Neuron (in vitro differentiated cells): Measurements from ENCODE around the gene PTGR2.
"Not testable (repeated sequence)": the region's sequence is repeated elsewhere in the genome, so short reads cannot be mapped to it uniquely, and the experiment has no call there.

Experiments
- H2AFZ ChIP-seq: one replicate; pipeline ENCODE4 v1.6.1; 2013; ENCODE audit warnings: low read depth, mild to moderate bottlenecking, inconsistent platforms, low read length, moderate library complexity
- H3K27me3 ChIP-seq: one replicate; pipeline ENCODE4 v1.6.1; 2013; ENCODE audit warnings: low read length; ENCODE audit not compliant: insufficient read depth
- H3K36me3 ChIP-seq: one replicate; pipeline ENCODE4 v1.6.1; 2013; ENCODE audit warnings: low read length; ENCODE audit not compliant: insufficient read depth
- H3K4me1 ChIP-seq: one replicate; pipeline ENCODE4 v1.6.1; 2013; ENCODE audit warnings: low read length; ENCODE audit not compliant: insufficient read depth
- H3K4me3 ChIP-seq: 2 replicates; pipeline ENCODE4 v1.5.1; 2013; ENCODE audit warnings: mild to moderate bottlenecking, low read length, moderate library complexity
- H3K9me3 ChIP-seq: one replicate; pipeline ENCODE4 v1.6.1; 2013; ENCODE audit warnings: low read length

The PTGR2 gene

GRCh38 chr14:73879027-73879426, 27.4 kb downstream of the PTGR2 start:
- H3K36me3 ChIP-seq, result no peaks in the 10 kb centered on the region
- H2AFZ ChIP-seq, result no peak overlapping the region
- H3K9me3 ChIP-seq, result no peaks in the 10 kb centered on the region
- H3K4me3 ChIP-seq, result no peak overlapping the region
- H3K4me1 ChIP-seq, result no peaks in the 10 kb centered on the region
- no peaks in the 10 kb centered on the region for H3K27me3 ChIP-seq

GRCh38 chr14:73884438-73885190, 33.0 kb downstream of the PTGR2 start:
- peaks cover 17% of the 10 kb centered on the region for H3K4me1 ChIP-seq
- H2AFZ ChIP-seq, result no peak overlapping the region
- no peaks in the 10 kb centered on the region for H3K9me3 ChIP-seq
- no peak overlapping the region for H3K4me3 ChIP-seq
- no peaks in the 10 kb centered on the region for H3K27me3 ChIP-seq
- no peaks in the 10 kb centered on the region for H3K36me3 ChIP-seq

GRCh38 chr14:73886449-73887317, 35.1 kb downstream of the PTGR2 start, which contains the start of gene ZNF410:
TSS of gene ZNF410 (plus strand) at chr14:73886859. CDS start at chr14:73892176, 5,317 bp downstream.
- H2AFZ ChIP-seq, result peak within 1 kb of the TSS; percentile 75
- no peaks in the 10 kb centered on the region for H3K9me3 ChIP-seq
- peaks cover 19% of the 10 kb centered on the region for H3K4me1 ChIP-seq
- H3K36me3 ChIP-seq, result peaks cover 2% of the 10 kb centered on the region
- H3K27me3 ChIP-seq, result no peaks in the 10 kb centered on the region
- peak within 1 kb of the TSS; percentile 74 for H3K4me3 ChIP-seq

- no peaks in the 10 kb centered on the region for H3K9me3 ChIP-seq
- H3K4me3 ChIP-seq, result peak overlapping the region; percentile 74
- peaks cover 19% of the 10 kb centered on the region for H3K4me1 ChIP-seq
- peak overlapping the region; percentile 75 for H2AFZ ChIP-seq
- peaks cover 5% of the 10 kb centered on the region for H3K36me3 ChIP-seq
- no peaks in the 10 kb centered on the region for H3K27me3 ChIP-seq
These were observed 35.6 kb downstream of the PTGR2 start for GRCh38 chr14:73887318-73887616.

GRCh38 chr14:73887694-73888459, 36.2 kb downstream of the PTGR2 start:
- peak overlapping the region; percentile 74 for H3K4me3 ChIP-seq
- peaks cover 19% of the 10 kb centered on the region for H3K4me1 ChIP-seq
- H3K9me3 ChIP-seq, result no peaks in the 10 kb centered on the region
- no peaks in the 10 kb centered on the region for H3K27me3 ChIP-seq
- H2AFZ ChIP-seq, result no peak overlapping the region
- peaks cover 6% of the 10 kb centered on the region for H3K36me3 ChIP-seq

- peaks cover 19% of the 10 kb centered on the region for H3K4me1 ChIP-seq
- peak overlapping the region; percentile 74 for H3K4me3 ChIP-seq
- H3K36me3 ChIP-seq, result peaks cover 11% of the 10 kb centered on the region
- no peak overlapping the region for H2AFZ ChIP-seq
- H3K9me3 ChIP-seq, result no peaks in the 10 kb centered on the region
- no peaks in the 10 kb centered on the region for H3K27me3 ChIP-seq
These were observed 36.8 kb downstream of the PTGR2 start for GRCh38 chr14:73888460-73888725.

GRCh38 chr14:73888971-73889370, 37.3 kb downstream of the PTGR2 start:
- Histone ChIP-seq H3K36me3 (peaks cover 17% of the 10 kb centered on the region), H3K27me3 (no peaks in the 10 kb centered on the region), H2AFZ (no peak overlapping the region), H3K4me3 (no peak overlapping the region), H3K4me1 (peaks cover 19% of the 10 kb centered on the region), H3K9me3 (no peaks in the 10 kb centered on the region)

- no peak overlapping the region for H3K4me3 ChIP-seq
- no peaks in the 10 kb centered on the region for H3K27me3 ChIP-seq
- no peaks in the 10 kb centered on the region for H3K9me3 ChIP-seq
- H3K36me3 ChIP-seq, result peaks cover 21% of the 10 kb centered on the region
- no peak overlapping the region for H2AFZ ChIP-seq
- peaks cover 19% of the 10 kb centered on the region for H3K4me1 ChIP-seq
These were observed 37.7 kb downstream of the PTGR2 start for GRCh38 chr14:73889376-73889775.

GRCh38 chr14:73894180-73894687, 42.6 kb downstream of the PTGR2 start:
- not testable (repeated sequence) for H3K9me3 ChIP-seq
- peaks cover 67% of the 10 kb centered on the region for H3K36me3 ChIP-seq

GRCh38 chr14:73895939-73896338, 44.3 kb downstream of the PTGR2 start:
- peaks cover 84% of the 10 kb centered on the region for H3K36me3 ChIP-seq
- no peaks in the 10 kb centered on the region for H3K4me1 ChIP-seq
- H2AFZ ChIP-seq, result no peak overlapping the region
- H3K9me3 ChIP-seq, result no peaks in the 10 kb centered on the region
- no peaks in the 10 kb centered on the region for H3K27me3 ChIP-seq
- H3K4me3 ChIP-seq, result no peak overlapping the region

More at GRCh38 chr14:73894180-73894687, 42.6 kb downstream of the PTGR2 start:
- not testable (repeated sequence) for H2AFZ ChIP-seq, H3K4me1 ChIP-seq, H3K27me3 ChIP-seq, H3K4me3 ChIP-seq

- Histone ChIP-seq H3K36me3 (peaks cover 84% of the 10 kb centered on the region), H3K9me3 (no peaks in the 10 kb centered on the region), H3K27me3 (no peaks in the 10 kb centered on the region), H2AFZ (no peak overlapping the region), H3K4me3 (no peak overlapping the region), H3K4me1 (no peaks in the 10 kb centered on the region)
These were observed 44.9 kb downstream of the PTGR2 start for GRCh38 chr14:73896521-73896920.

GRCh38 chr14:73903028-73903427, 51.4 kb downstream of the PTGR2 start:
- H3K27me3 ChIP-seq, result no peaks in the 10 kb centered on the region
- peaks cover 81% of the 10 kb centered on the region for H3K36me3 ChIP-seq
- H3K9me3 ChIP-seq, result no peaks in the 10 kb centered on the region
- no peak overlapping the region for H3K4me3 ChIP-seq
- H3K4me1 ChIP-seq, result no peaks in the 10 kb centered on the region
- H2AFZ ChIP-seq, result no peak overlapping the region

GRCh38 chr14:73909681-73910080, 58.0 kb downstream of the PTGR2 start:
- Histone ChIP-seq H3K9me3 (no peaks in the 10 kb centered on the region), H2AFZ (no peak overlapping the region), H3K36me3 (peaks cover 81% of the 10 kb centered on the region), H3K4me1 (no peaks in the 10 kb centered on the region), H3K27me3 (no peaks in the 10 kb centered on the region), H3K4me3 (no peak overlapping the region)
